ENCODE results near the gene THOC1.

The THOC1 gene

DNA sequence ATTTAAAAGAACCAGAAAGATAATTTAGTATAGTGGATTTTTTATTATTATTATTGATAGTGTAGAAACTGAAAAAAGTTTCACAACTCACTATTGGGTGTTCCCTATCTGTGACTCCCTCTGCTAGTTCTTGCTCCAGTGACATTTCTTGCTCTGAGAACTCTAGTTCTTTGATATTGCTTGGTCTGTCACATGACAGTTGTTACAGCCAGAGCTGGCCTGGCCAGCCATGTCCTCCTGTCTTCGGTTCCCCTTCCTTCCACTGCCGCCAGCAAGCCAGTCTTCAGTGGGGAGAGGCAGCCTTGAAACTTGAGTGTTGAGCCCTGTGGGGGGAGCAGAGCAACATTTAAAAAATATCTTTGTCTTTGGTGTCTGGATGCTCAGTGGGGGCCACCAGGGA is 7.6 kb upstream of the THOC1 start:
- DNase-seq: no peak

GRCh38 chr18:274313-274712 is 6.5 kb upstream of the THOC1 start:
- peak; percentile 14 for DNase-seq

- no peak for DNase-seq
These were observed 5.7 kb upstream of the THOC1 start for GRCh38 chr18:273525-273924.

DNA sequence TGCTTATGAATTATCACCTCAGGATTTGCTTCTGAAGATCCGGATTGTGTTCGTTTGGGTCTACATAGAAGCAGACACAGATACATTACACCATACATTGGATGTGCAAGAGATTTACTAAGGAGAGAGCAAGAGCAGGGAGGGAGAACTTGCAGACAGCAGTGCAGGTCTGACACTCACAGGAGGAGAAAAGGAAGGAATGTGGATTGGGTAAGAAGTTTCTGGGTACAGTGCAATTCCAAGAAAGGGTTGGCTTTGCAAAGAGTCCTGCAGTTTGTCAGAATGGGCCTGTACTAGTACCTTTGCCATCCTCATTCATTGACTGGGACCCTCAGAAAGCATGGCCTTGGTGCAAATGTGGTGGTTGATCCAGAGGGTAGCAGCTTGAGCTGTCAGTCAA is 4.8 kb upstream of the THOC1 start:
- no peak for DNase-seq

- no peak for DNase-seq
These were observed 1.7 kb upstream of the THOC1 start for GRCh38 chr18:269480-270095.

DNA sequence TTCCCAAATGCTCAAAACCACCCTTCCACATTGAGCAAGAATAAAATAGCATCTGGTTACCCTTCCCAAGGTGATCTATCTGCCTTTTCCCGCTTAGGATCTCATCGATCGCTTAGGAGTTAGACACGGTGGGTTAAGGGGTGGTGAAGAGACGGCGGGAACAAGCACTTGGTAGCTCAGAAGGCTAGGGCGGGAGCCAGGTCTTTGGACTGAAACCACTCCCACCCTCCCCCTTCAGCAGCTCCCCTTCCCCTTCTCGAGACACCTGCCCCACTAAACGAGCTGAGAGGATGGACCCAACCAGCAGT is 513 bp downstream of the THOC1 start:
- DNase-seq: peak; percentile 70

GRCh38 chr18:261398-262073 is 6.3 kb downstream of the THOC1 start:
- no peak for DNase-seq

DNA sequence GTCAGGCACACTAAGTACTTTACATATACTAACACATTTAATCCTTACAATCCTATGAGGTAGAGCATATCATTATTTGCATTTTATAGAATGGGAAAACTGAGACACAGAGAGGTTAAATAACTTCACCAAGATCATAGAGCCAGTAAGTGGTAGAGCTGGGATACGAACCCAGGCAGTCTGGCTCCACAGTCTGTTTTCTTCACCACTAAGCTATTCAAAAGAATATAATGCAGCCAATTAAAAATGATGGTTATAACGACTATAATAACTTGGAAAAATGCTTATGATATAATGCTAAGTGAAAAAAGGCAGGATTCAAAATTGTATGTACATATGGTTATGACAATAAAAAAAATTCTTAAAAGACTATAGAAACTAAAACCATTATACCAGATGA is 7.3 kb downstream of the THOC1 start:
- DNase-seq: no peak

DNA sequence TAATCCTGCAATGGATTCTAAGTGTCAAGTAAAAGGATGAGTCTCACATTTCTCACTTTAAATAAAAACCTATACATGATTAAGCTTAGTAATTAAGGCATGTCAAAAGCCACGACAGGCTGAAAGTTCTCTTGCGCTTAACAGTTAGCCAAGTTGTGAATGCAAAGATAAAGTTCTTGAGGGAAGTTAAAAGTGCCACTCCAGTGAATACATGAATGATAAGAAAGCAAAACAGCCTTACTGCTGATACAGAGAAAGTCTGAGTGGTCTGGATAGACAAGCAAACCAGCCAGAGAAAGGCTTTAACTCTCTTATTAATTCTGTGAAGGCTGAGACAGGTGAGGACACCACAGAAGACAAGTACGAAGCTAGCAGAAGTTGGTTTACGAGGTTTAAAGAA is 12.7 kb downstream of the THOC1 start:
- no peak for DNase-seq

- DNase-seq: no peak
These were observed 14.7 kb downstream of the THOC1 start for GRCh38 chr18:253121-253520.

DNA sequence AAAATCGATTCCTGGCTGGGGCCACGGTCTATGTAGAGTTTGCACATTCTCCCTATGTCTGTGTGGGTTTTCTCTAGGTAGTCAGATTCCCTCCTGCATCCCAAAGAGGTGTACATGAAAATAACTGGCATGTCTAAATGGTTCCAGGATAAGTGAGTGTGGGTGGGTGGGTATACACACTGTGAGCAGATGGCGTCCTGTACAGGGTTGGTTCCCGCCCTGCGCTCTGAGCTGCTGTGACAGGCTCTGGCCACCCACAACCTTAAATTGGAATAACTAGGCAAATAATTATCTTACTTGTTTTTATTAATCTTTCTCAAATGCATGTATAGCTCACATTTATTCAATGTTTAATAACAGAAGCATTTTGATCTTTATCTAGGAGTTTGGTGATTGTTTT is 16.3 kb downstream of the THOC1 start:
- DNase-seq: peak; percentile 63

GRCh38 chr18:250685-251084 is 17.2 kb downstream of the THOC1 start:
- DNase-seq: peak; percentile 83

DNA sequence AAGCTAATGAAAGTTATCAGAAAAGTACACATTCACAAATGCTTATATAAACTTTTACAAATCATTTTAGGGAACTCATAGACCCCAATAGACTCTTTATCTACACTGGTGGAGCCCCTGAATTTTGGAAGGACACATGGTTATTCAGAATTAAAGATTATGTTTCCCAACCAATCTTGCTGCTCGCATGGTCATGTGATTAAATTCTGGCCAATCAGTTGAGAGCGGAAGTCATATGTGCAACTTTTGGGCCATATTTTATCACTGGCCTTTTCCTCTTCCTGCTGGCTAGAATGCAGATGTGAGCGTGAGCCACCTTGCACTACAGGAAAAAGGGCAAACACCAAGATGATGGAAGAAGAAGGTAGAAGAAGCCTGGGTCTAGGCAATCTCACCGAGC is 19.8 kb downstream of the THOC1 start:
- DNase-seq: no peak

DNA sequence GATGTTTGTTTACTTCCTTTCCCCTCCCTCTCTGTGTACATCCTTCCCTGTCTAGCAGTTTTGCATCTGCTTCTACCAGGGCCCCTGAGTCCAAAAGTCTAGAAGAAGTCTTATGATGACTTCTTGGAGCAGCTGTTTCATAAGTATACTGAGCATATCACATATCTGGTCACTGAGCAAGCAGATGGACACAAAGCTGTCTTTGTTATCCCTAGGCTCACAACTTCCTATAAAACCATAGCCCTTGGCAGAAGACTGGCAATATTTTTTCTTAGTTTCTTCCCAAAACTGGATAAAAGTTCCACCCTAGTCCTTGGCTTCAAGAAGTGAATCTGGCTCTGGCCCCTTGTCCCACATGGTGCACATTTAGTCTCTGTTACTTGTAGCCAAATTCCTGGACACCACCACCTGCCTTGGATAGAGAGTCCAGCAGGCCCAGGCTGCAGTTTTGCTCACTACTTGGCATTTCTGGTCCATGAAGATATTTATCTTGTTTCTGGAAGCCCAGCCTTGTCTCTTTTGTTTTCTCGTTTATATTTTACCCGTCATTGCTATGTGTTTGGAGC is 22.5 kb downstream of the THOC1 start:
- no peak for DNase-seq

GRCh38 chr18:240175-240574 is 27.7 kb downstream of the THOC1 start:
- no peak for DNase-seq

- no peak for DNase-seq
These were observed 36.3 kb downstream of the THOC1 start for GRCh38 chr18:231563-231962.

- DNase-seq: no peak
These were observed 39.3 kb downstream of the THOC1 start for GRCh38 chr18:228586-228985.

- DNase-seq: no peak
These were observed 39.9 kb downstream of the THOC1 start for GRCh38 chr18:227902-228301.

- DNase-seq: no peak
These were observed 40.5 kb downstream of the THOC1 start for GRCh38 chr18:227374-227773.

DNA sequence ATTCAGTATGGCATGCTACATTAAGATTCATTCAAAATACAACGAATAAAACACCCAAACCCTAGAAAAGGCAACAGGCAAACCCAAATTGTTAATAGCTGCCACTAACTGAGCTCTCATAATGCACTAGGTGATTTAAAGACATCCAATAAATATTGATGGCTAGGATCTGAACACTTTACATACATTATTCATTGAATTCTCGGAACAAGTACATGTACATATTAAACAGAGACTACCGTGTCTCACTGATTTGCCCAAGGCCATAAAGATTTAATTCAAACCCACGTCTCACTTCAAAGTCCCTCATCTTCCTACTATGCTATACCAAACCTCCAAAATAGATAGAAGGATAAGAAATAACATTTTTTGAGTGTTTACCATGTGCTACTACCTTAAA is 42.1 kb downstream of the THOC1 start:
- no peak for DNase-seq

GRCh38 chr18:220708-221107 is 47.1 kb downstream of the THOC1 start:
- DNase-seq: no peak

GRCh38 chr18:217532-218336 is 50.1 kb downstream of the THOC1 start:
- DNase-seq: no peak

DNA sequence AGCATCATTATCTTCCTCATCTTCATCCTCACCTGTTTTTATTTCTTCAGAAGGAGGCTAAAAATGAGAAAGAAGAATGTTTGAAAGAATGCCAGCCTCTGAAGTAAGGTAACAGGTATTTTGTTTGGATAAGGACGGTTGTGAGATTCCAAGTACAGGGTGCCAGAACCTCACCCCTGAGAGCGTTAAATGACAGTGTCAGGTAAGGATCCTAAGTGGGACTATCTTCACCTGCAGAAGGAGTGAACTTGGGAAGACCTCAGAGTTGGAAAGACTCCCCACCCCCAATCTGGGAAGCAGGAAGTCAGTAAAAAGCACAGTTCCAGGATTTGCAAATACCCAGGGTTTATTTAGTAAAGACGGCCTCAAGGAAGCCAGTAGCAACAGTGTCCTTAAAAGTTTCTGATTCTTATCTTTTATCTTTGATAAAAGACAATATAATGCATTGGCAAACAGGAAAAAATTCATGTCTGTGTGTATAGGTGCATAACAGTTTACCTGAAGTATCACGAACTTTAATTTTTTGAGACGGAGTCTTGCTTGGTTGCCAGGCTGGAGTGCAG is 52.3 kb downstream of the THOC1 start:
- no peak for DNase-seq

DNA sequence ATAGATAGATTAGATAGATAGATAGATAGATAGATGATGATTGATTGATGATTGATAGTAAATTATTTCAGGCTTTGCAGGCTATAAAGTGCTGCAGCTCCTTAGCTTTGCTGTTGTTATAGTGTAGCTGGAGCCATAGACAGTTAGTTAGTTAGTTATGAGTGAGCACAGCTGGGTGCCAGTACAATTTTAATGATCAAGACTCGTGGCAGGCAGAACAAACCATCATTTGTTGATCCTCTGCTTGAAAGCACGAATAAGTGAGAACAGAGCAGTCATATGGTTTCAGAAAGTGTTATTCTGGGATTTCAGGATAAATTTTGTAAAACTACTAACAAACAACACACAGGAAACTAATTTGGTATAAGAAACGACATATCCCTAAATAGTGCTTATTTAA is 53.9 kb downstream of the THOC1 start:
- DNase-seq: no peak

Measured in NCI-H2171 treated with DMSO at 0.1 percent for 48 hours (cell line).